ENCODE data around the gene SSPN. TPM values are rescaled to one million over a fixed set of nuclear protein-coding genes. Genes with fewer than 3 reads are reported as not detected.

The SSPN gene
- total and polyA plus RNA-seq, 8 donors = 1.8 to 52.4 (median 11.1) TPM

DNA sequence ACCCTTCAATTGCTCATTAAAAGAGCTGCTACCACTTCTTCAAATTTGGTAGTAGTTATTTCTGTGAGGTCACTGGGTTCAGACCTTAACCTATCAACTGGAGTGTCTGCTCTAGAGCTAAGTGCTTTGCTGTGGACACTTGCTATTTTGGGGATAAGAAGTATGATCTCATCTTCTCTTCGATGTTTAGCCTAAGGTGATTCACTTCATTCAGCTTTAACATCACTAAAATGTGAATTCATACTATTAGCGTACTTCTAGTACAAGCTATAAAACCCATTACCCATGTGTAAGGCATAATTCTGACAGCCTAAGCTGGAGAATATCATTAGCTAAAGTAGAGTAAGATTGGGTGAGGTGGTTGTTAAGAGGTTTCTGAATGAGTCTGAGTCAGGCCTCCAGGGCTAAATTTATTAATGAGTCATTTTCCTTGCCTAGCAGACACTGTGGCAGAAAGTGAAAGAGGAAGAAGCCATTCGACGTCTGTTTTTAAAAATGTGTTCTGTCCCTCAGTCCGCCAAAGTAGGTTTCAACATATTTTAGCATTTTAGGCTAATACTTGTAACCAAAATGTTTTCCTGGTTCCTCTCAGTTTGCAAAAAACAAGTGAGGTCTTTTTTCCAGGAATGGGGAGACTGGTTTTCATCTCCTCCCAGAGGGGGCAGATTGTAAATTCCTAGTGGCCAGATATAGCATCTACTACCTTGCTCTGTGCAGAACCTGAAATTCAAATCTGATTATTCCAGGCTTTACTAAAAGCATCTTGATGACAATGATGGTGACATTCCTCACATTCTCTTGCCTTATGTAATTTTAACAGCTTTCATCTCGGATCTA lies 103.6 kb downstream of the SSPN start:
- 35 to 66% (median 46%) methylated on average over 6 of the region's 6 CpGs for WGBS, 5 donors
- Histone ChIP-seq H3K36me3 (no peaks in the 10 kb centered on the region), H3K9me3 (no peaks in the 10 kb centered on the region), H3K4me3 (peak overlapping the region in 1 of 4 donors; percentile 22), H3K27me3 (no peaks in the 10 kb centered on the region), H3K27ac (peak overlapping the region in 4 of 5 donors; percentile 47 to 76 (median 64)), H3K4me1 (peaks cover 0 to 18% (median 3%) of the 10 kb centered on the region in 4 donors)
- intact Hi-C loops (cut with DNase I; ENCODE audit: low total_unique reads) = no loop called here
- peak in 1 of 2 donors; percentile 54 for DNase-seq
- TF ChIP-seq EP300 (IDR thresholded peaks at IDR 0.05) (no peak), POLR2AphosphoS5 (IDR thresholded peaks at IDR 0.05) (peak in 1 of 3 donors; percentile 63), CTCF (IDR thresholded peaks at IDR 0.05) (peak in 1 of 7 experiments; percentile 25)

- Histone ChIP-seq H3K27me3 (no peaks in the 10 kb centered on the region), H3K36me3 (no peaks in the 10 kb centered on the region), H3K27ac (peak overlapping the region in 3 of 5 donors; percentile 47 to 76 (median 73)), H3K4me1 (peaks cover 0 to 18% (median 3%) of the 10 kb centered on the region in 4 donors), H3K9me3 (no peaks in the 10 kb centered on the region), H3K4me3 (no peak overlapping the region)
- no peak for DNase-seq
- WGBS, 5 donors = 62 to 90% (median 75%) methylated on average over 1 of the region's 1 CpG
- no peak for TF ChIP-seq POLR2AphosphoS5 (IDR thresholded peaks at IDR 0.05)
- no peak for TF ChIP-seq CTCF (IDR thresholded peaks at IDR 0.05)
- no peak for TF ChIP-seq POLR2A (IDR thresholded peaks at IDR 0.05)
- no peak for TF ChIP-seq EP300 (IDR thresholded peaks at IDR 0.05)
- intact Hi-C loops (cut with DNase I; ENCODE audit: low total_unique reads) = no loop called here
Measured at GRCh38 chr12:26299751-26300150, 104.4 kb downstream of the SSPN start.

Other genes starting within 250 kb of the SSPN start
- gene RASSF8, start 236.9 kb upstream of the SSPN start, total RNA-seq = 10 to 100 TPM in 4 of 5 donors, 1 to 10 TPM in 1; 4.6 to 66.8 (median 18.7) TPM
- 1 to 10 TPM; 3.7 to 6.0 (median 4.1) TPM for gene RASSF8, start 236.9 kb upstream of the SSPN start, polyA plus RNA-seq
- gene BHLHE41, start 70.5 kb upstream of the SSPN start, total RNA-seq = 1 to 10 TPM in 3 of 5 donors, under 1 TPM in 1, not detected in 1; 0.29 to 4.7 (median 1.9) TPM
- gene BHLHE41, start 70.5 kb upstream of the SSPN start, polyA plus RNA-seq = 1 to 10 TPM; 1.4 to 2.4 (median 1.8) TPM